Stimulated activated CD8-positive, alpha-beta memory T cell treated with anti-CD3 and anti-CD28 coated beads, Interleukin-7, amount 100 ng/mL, for 24 hours (primary cell): ENCODE measurements around the gene CNTLN.
"Not testable (repeated sequence)": the region's sequence is repeated elsewhere in the genome, so short reads cannot be mapped to it uniquely, and the experiment has no call there.

Experiments used
- DNase-seq: peaks from one replicate; pipeline ENCODE4 v3.0.0-alpha.2; 2020; ENCODE audit warnings: low read depth

Gene CNTLN

DNA sequence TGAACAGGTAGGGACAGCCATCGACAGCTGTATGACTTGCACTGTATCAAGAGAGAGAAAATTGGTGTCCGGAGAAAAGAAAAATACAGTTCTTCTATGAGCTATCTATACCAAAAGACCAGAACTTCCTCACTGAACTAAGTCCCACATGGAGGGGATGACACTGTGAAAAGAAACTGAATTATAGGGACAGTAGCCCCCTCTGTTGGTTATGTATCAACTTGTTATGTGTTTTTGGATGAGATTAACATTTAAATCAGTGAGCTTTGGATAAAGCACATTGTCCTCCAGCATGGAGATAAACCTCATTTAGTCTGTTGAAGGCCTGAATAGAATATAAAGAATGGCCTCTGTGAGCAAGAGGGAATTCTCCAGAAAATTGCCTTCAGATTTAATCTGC lies 267.5 kb downstream of the CNTLN start:
- DNase-seq, result no peak

- DNase-seq, result no peak
Measured at GRCh38 chr9:17403539-17403938, 268.7 kb downstream of the CNTLN start.

- no peak for DNase-seq
Measured at GRCh38 chr9:17414986-17415385, 280.1 kb downstream of the CNTLN start.

- no peak for DNase-seq
Measured at GRCh38 chr9:17422994-17423680, 288.3 kb downstream of the CNTLN start.

GRCh38 chr9:17423681-17424011 lies 288.8 kb downstream of the CNTLN start:
- no peak for DNase-seq

GRCh38 chr9:17425384-17425783 lies 290.5 kb downstream of the CNTLN start:
- DNase-seq, result no peak

- DNase-seq, result no peak
Measured at GRCh38 chr9:17433526-17433925, 298.7 kb downstream of the CNTLN start.

DNA sequence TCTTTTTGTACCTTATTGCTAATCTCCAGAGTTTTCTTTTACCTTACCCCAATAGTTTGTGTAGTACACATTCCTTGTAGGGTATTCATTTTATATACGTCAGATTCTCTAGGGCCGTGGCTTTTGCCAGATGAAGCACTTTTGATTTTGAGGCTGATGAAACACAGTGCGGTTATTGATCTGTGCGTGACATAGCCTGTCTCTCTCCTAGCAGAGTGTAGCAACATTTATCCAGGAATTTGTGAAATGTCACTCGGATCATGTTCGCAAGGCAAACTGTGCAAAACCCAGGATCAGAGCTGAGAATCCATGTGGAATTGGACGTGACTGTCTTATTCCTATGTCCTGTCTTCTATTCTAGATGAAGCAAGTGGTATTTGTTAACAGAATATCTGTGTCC lies 302.0 kb downstream of the CNTLN start:
- no peak for DNase-seq

- DNase-seq, result no peak
Measured at GRCh38 chr9:17437813-17438212, 303.0 kb downstream of the CNTLN start.

DNA sequence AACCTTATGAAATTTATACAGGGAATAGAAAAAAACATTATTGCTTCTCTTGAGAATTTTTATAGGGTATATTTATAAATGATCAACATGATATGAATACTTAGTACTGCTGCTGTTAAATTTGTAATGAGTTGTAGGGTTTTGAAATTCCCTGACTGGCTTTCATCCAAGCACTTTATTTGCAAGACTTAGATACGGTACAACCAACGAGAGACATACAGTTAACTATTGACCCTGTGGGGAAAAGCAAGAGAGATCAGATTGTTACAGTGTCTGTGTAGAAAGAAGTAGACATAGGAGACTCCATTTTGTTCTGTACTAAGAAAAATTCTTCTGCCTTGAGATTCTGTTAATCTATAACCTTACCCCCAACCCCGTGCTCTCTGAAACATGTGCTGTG lies 310.3 kb downstream of the CNTLN start:
- not testable (repeated sequence) for DNase-seq

GRCh38 chr9:17453751-17454150 lies 318.9 kb downstream of the CNTLN start:
- DNase-seq, result no peak

DNA sequence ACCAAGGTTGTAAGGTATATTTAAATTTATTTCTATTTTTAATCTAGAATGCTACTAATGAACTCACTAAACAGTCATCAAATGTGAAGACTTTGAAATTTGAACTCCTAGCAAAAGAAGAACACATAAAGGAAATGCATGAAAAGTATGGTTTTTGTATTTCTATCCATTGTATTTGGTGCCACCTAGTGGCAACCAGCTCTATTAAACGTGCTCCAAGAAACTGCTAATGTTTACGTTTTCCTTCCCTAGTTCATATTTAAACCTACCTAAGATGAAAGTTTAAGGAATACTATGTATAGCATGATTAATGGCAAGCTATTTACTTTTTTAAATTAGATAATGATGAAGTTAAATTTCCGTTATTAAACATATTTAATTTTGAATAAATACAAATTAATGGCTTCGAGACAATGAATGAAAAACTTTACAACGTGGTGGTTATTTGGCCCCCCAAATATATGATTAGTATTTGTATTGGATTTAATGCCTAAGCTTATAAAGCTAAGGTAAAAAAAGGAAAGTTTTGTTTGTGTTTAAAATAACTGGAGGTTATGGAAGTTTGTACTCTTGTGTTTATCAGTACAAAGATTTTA lies 328.1 kb downstream of the CNTLN start:
- no peak for DNase-seq

- DNase-seq, result no peak
Measured at GRCh38 chr9:17470036-17470813, 335.4 kb downstream of the CNTLN start.

DNA sequence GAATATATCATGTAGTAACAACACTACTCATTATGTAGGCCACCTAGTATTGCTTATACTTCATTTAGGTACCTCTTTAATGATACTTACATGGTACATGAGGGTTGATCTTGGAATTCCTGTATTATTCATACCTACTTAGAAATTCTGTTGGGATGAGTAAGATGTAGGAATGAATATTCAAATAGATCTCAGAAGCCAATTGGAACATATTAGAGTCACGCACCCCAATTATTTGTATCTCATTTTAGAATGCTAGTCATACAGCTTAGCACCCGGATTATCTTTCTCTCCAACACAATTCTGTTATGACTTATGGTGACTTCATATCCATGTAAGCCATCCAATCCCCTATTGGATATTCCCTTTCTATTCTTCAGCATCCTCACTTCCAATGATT lies 337.3 kb downstream of the CNTLN start:
- DNase-seq, result no peak

GRCh38 chr9:17476401-17476800 lies 341.6 kb downstream of the CNTLN start:
- DNase-seq, result no peak

DNA sequence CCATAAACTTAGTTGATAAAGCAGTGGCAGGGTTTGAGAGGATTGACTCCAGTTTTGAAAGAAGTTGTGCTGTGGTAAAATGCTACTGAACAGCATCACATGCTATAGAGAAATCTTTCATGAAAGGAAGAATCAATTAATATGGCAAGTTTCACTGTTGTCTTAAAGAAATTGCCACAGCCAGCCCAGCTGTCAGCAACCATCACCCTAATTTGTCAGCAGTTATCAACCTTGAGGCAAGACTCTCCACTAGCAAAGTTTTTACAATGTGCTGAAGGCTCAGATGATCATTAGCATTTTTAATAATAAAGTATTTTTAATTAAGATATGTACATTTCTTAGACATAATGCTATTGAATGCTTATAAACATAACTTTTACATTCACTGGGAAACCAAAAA lies 343.0 kb downstream of the CNTLN start:
- no peak for DNase-seq

- DNase-seq, result no peak
Measured at GRCh38 chr9:17480966-17481365, 346.1 kb downstream of the CNTLN start.

- DNase-seq, result no peak
Measured at GRCh38 chr9:17481565-17481964, 346.7 kb downstream of the CNTLN start.

GRCh38 chr9:17484906-17485305 lies 350.1 kb downstream of the CNTLN start:
- DNase-seq, result no peak

DNA sequence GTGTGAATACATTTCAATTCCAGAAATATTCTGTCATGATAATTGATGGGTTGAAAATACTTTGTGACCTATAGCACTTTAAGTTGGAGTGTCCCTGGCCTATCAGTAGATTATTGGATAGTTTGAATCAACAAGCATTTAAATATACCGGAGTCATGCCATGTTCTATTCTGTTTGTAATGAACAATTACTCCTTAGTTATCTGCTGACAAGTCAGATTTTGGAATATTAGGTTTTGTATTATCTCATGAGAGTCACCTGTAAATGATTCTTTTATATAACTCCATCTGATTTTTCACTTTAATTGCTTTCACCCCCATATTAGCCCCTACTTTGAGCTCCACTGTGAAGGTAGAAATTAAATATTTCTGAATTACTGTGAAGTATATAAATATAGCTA lies 351.6 kb downstream of the CNTLN start:
- DNase-seq, result no peak

- DNase-seq, result no peak
Measured at GRCh38 chr9:17487467-17487866, 352.6 kb downstream of the CNTLN start.

GRCh38 chr9:17488662-17489061 lies 353.8 kb downstream of the CNTLN start:
- no peak for DNase-seq

DNA sequence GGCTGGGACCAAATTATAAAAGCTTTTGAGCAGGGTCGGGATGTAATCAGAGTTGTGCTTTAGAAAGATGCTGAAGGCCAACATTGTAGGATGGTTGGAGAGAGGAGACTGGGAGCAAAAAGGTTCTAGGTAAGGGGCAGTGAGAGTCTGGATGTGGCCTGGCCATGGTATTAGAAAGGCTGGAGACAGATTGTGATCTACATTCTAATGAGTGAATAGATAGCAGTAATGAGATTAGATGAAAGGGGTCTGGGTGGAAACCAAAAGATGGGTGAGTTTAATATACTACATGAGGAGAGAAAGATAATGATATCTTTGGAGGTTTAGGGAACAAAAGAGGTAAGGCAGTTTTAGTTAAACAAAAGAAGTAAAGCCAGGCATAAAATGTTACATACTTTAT lies 355.3 kb downstream of the CNTLN start:
- no peak for DNase-seq

- DNase-seq, result no peak
Measured at GRCh38 chr9:17491780-17492179, 356.9 kb downstream of the CNTLN start.
